Bronchial epithelial cell (primary cell): ENCODE data around the gene KANSL3. TPM values are rescaled to one million over a fixed set of nuclear protein-coding genes. Genes with fewer than 3 reads are reported as not detected.
A peak's percentile ranks its signal among the peaks of the same experiment; 100 is the strongest.

Source experiments
- DNase-seq: peaks from one replicate; pipeline ENCODE4 v3.0.0-alpha.2; 2010; ENCODE audit warnings: low read depth
- FAIRE-seq: peaks from 2 replicates; lab custom pipeline; 2011; peaks lifted over from hg19 to GRCh38; lab: Jason Lieb, UNC
- H3K27me3 ChIP-seq: 2 replicates; pipeline ENCODE4 v1.5.1; 2011; ENCODE audit warnings: low read length; ENCODE audit not compliant: control insufficient read depth, insufficient read depth
- H3K36me3 ChIP-seq: 2 replicates; pipeline ENCODE4 v1.5.1; 2011; ENCODE audit warnings: low read length; ENCODE audit not compliant: control insufficient read depth, insufficient read depth
- H3K4me3 ChIP-seq: 2 replicates; pipeline ENCODE4 v1.5.1; 2011; ENCODE audit warnings: mild to moderate bottlenecking, low read depth, low read length, control low read depth
- total RNA-seq: library from RNA; depleted of rRNA; stranded (reverse); fragments of >200 nt; gene quantifications from 2 replicates; pipeline ENCODE4 v1.2.1, GENCODE V29; 2014
- TF ChIP-seq, protein P1 (sequence below): IDR thresholded peaks from 2 replicates; pipeline ENCODE4 v1.5.1; 2011; ENCODE audit warnings: mild to moderate bottlenecking, moderate library complexity, low read length, control low read depth, inconsistent platforms; ENCODE audit not compliant: insufficient read depth, severe bottlenecking

The KANSL3 gene
- total RNA-seq, 1 donor from 2014 or later = 16.3 TPM

DNA sequence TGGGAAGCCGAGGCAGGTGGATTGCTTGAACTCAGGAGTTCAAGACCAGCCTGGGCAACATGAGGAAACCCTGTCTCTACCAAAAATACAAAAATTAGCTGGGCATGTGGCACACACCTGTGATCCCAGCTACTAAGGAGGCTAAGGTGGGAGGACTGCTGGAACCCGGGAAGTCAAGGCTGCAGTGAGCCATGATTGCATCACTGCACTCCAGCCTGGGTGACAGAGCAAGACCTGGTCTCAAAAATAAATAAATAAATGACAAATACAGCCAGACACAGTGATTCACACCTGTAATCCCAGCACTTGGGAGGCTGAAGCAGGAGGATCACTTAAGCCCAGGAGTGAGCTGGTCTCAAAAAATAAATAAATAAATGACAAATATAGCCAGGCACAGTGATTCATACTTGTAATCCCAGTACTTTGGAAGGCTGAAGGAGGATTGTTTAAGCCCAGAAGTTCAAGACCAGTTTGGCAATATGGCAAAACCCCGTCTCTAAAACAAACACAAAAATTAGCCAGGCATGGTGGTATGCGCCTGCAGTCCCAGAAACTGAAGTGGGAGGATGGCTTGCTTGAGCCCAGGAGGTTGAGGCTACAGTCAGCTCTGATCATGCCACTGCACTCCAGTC lies 6.2 kb downstream of the KANSL3 start:
- TF ChIP-seq, protein P1, sequence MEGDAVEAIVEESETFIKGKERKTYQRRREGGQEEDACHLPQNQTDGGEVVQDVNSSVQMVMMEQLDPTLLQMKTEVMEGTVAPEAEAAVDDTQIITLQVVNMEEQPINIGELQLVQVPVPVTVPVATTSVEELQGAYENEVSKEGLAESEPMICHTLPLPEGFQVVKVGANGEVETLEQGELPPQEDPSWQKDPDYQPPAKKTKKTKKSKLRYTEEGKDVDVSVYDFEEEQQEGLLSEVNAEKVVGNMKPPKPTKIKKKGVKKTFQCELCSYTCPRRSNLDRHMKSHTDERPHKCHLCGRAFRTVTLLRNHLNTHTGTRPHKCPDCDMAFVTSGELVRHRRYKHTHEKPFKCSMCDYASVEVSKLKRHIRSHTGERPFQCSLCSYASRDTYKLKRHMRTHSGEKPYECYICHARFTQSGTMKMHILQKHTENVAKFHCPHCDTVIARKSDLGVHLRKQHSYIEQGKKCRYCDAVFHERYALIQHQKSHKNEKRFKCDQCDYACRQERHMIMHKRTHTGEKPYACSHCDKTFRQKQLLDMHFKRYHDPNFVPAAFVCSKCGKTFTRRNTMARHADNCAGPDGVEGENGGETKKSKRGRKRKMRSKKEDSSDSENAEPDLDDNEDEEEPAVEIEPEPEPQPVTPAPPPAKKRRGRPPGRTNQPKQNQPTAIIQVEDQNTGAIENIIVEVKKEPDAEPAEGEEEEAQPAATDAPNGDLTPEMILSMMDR = no peak
- FAIRE-seq (no peak), DNase-seq (peak; percentile 32)
- no peak overlapping the region for H3K4me3 ChIP-seq
- peaks cover 4% of the 10 kb centered on the region for H3K36me3 ChIP-seq
- H3K27me3 ChIP-seq = no peaks in the 10 kb centered on the region

DNA sequence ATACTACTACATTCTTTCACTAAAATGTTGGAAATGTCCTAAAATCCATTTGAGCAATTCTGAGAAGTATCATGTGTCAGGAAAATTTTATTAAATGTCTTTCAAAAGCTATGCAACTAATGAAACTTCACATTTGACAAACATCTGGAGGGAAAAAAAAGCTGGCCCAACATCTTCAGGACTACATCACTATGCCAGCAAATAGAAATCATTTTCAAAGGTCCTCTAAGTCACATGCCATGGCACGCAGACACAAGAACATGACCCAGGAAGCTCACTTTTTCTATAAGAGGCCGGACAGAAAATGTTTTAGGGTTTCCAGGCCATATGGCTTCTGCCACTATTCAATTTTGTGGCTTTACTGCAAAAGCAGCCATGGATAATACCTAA lies 11.6 kb downstream of the KANSL3 start:
- no peak overlapping the region for H3K4me3 ChIP-seq
- H3K36me3 ChIP-seq = peaks cover 2% of the 10 kb centered on the region
- DNase-seq (no peak), FAIRE-seq (no peak)
- TF ChIP-seq, protein P1 = no peak
- no peaks in the 10 kb centered on the region for H3K27me3 ChIP-seq

- TF ChIP-seq, protein P1 = no peak
- no peak for FAIRE-seq
- peak; percentile 5 for DNase-seq
- H3K27me3 ChIP-seq = no peaks in the 10 kb centered on the region
- no peak overlapping the region for H3K4me3 ChIP-seq
- H3K36me3 ChIP-seq = peaks cover 2% of the 10 kb centered on the region
These were observed 12.2 kb downstream of the KANSL3 start for GRCh38 chr2:96625571-96626552.

DNA sequence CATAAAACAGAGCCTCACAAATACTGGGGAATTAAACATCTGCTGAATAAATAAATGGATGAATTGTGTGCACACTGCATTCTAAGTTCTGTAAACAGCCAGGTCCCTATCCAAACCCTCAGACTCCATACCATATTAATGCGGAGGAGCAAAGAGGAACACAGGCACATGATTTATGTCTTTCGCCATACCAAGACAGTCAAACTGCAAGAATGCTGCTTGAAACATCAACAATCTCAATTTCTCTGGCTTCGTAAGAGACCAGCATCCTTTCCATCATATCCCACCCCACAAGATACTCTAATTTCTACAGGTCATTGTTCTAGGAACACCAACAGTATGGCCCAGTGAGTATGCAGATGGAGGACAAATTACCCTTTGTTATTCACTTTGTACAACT lies 15.0 kb downstream of the KANSL3 start:
- H3K27me3 ChIP-seq = no peaks in the 10 kb centered on the region
- DNase-seq (no peak), FAIRE-seq (no peak)
- TF ChIP-seq, protein P1 = no peak
- H3K4me3 ChIP-seq = no peak overlapping the region
- H3K36me3 ChIP-seq = peaks cover 11% of the 10 kb centered on the region

- FAIRE-seq (no peak), DNase-seq (no peak)
- no peaks in the 10 kb centered on the region for H3K27me3 ChIP-seq
- TF ChIP-seq, protein P1 = no peak
- no peak overlapping the region for H3K4me3 ChIP-seq
- H3K36me3 ChIP-seq = peaks cover 10% of the 10 kb centered on the region
These were observed 15.6 kb downstream of the KANSL3 start for GRCh38 chr2:96622544-96622943.
